ENCODE data around the gene UBE2F. TPM values are rescaled to one million over a fixed set of nuclear protein-coding genes. Genes with fewer than 3 reads are reported as not detected.
A peak's percentile ranks its signal among the peaks of the same experiment; 100 is the strongest.

Gene UBE2F
- total and polyA plus RNA-seq, 2 of the 13 experiments (the other 11 are each of a cell fraction or from before 2014, with no cell fraction given) = 35.4 to 73.1 TPM

GRCh38 chr2:238065071-238065846, 98.4 kb downstream of the UBE2F start (continued):
- TF ChIP-seq ZSCAN5A (CRISPR knock-in tag; IDR thresholded peaks at IDR 0.05; ENCODE audit: borderline replicate concordance) (no peak), ZNF672 (CRISPR knock-in tag; IDR thresholded peaks at IDR 0.05) (no peak), SALL1 (CRISPR knock-in tag; IDR thresholded peaks at IDR 0.05) (no peak)

- no peak for DNase-seq (ENCODE audit: low spot score)
- no peak overlapping the region for H2AFZ ChIP-seq (ENCODE audit: low read length)
- no peak for ATAC-seq
- H3K4me2 ChIP-seq (ENCODE audit: low read depth, low read length) = no peak overlapping the region
- H3K4me1 ChIP-seq (ENCODE audit: insufficient read depth, low read length) = peaks cover 40% of the 10 kb centered on the region
- H3K27ac ChIP-seq (ENCODE audit: extremely low read length, insufficient read depth, low read length) = no peak overlapping the region
- H3K9ac ChIP-seq (ENCODE audit: insufficient read depth, low read depth, low read length) = no peak overlapping the region
- 86% methylated on average over 9 of the region's 9 CpGs for WGBS (ENCODE audit: low lambda C conversion rate)
- peaks cover 17 to 48% of the 10 kb centered on the region in 2 experiments for H3K36me3 ChIP-seq (replicated peaks in 1 of 2; ENCODE audit: control insufficient read depth in 1 of 2, insufficient read depth in 2 of 2, low read length in 2 of 2)
- H3K9me3 ChIP-seq (ENCODE audit: low read length) = no peaks in the 10 kb centered on the region
- ChIA-PET POLR2A (no interaction called here), CTCF (ENCODE audit: low intra/inter-chr PET ratio, low total read pairs) (no interaction called here)
- H4K20me1 ChIP-seq (ENCODE audit: insufficient read depth, low read length) = no peaks in the 10 kb centered on the region
- in situ Hi-C loops (cut with HindIII; ENCODE audit: extremely low pct_ligation_motif_present, low pct_unique_long_range_greater_than_20kb) = no loop called here
- H3K27me3 ChIP-seq (ENCODE audit: control insufficient read depth in 1 of 2, insufficient read depth in 2 of 2, low read length in 2 of 2) = no peaks in the 10 kb centered on the region; a peak in 1 of 5 replicates
- peaks cover 26% of the 10 kb centered on the region for H3K79me2 ChIP-seq (ENCODE audit: insufficient read depth, low read length)
- intact Hi-C loops (cut with micrococcal nuclease; ENCODE audit: unreplicated experiment) = loop anchor here (10.0 kb wide), 1 partner anchor 379 kb away; no protein-coding TSS in a partner anchor
- no TSS peak for BruUV-seq (replicated peaks)
- no peak overlapping the region for H3K4me3 ChIP-seq (replicated peaks in 1 of 3; ENCODE audit: insufficient read depth in 1 of 3, low read depth in 2 of 3, low read length in 3 of 3)
- TF ChIP-seq MAFK (conservative IDR thresholded peaks at IDR 0.05 in 1 of 2, IDR thresholded peaks at IDR 0.05 in 1 of 2; ENCODE audit: low read length in 2 of 2) (peak; percentile 54 to 62), MAFF (IDR thresholded peaks at IDR 0.05; ENCODE audit: low read depth, low read length) (peak; percentile 48; the same call in 1 of the 2 replicates), ZBTB43 (CRISPR knock-in tag; conservative IDR thresholded peaks at IDR 0.05) (no peak), ARID5B (CRISPR knock-in tag; IDR thresholded peaks at IDR 0.05) (no peak), ZEB1 (IDR thresholded peaks at IDR 0.05; ENCODE audit: insufficient replicate concordance, low read depth) (no peak), ZNF17 (CRISPR knock-in tag; IDR thresholded peaks at IDR 0.05) (no peak), AGO1 (IDR thresholded peaks at IDR 0.05; ENCODE audit: low read depth, low read length, poor library complexity, severe bottlenecking) (no peak), DR1 (CRISPR knock-in tag; IDR thresholded peaks at IDR 0.05) (no peak)
- no peak for FAIRE-seq
Measured at GRCh38 chr2:238066218-238066617, 99.4 kb downstream of the UBE2F start.
